Inflammatory macrophage treated with lipopolysaccharide for 4 hours (primary cell): Measurements from ENCODE around the gene SLC39A10.

Source experiments
- DNase-seq: peaks from one replicate; pipeline ENCODE4 v3.0.0-alpha.2; 2020

Gene SLC39A10

GRCh38 chr2:195730912-195731311 is 73.9 kb downstream of the SLC39A10 start:
- no peak for DNase-seq

DNA sequence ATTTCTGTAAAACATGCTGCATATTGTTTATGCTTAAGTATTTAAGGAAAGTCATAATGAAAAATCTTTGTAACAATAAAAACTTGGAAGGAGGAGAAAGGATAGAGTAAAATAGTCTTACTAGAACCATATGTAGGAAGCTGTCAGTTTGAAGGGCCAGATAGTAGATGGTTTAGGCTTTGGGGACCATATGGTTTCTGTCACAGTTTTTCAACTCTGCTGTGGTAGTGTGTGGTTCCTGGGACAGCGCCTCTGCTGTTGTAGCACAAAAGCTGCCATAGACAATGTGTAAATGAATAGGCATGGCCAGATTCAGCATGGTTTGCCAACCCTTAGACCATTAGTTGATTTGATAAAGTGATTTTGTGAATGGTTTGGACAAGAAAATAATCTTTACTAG is 75.5 kb downstream of the SLC39A10 start:
- no peak for DNase-seq

DNA sequence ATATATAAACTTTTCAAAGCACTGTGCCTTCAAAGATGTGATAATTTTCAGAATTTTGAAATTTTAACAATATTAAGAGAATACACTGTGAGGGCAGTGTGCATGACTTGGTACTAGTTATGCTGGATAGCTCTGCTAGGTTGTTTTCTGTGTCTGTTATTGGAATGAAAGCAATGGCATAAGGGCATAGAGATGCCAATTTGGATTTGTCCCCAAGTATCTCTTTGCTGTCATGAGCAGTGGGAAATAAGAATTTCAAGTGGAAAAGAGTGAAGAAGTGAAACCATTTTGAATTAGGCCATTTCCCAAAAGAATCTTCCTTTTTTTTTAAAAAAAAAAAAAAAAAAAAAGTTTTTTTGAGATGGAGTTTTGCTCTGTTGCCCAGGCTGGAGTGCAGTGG is 76.8 kb downstream of the SLC39A10 start:
- no peak for DNase-seq

DNA sequence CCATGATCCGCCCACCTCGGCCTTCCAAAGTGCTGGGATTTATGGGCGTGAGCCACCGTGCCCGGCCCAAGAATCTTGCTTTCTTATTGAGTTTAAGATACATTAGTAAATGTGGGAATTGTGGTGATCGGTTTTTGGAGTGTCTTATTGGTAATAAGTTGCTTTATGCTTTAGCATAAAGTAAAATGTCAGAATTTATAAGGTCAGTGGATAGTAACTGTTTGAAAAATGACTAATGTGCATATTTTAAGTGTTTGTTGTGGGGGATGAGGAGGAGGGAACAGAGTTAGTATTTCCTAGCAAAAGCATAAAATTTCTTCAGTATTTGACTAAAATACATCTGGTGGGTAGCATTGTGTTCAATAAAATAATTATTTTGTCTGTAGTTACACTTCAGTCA is 77.4 kb downstream of the SLC39A10 start:
- DNase-seq, result no peak

DNA sequence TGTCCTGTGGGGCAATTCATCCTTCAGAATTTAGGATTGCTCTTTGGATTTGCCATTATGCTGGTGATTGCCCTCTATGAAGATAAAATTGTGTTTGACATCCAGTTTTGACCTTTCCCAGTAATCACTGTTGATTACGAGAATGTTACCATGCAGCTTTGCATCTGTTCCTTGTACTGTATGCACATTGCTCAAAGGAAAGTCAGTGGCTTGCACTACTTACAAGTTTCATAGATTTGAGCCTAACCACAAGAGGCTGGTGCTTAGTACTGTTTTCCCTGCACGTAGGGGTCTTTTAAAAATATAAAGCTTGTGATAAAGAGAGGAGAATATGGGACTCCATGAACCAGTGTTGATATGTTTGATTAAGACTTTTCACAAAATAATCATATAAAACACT is 77.9 kb downstream of the SLC39A10 start:
- no peak for DNase-seq

DNA sequence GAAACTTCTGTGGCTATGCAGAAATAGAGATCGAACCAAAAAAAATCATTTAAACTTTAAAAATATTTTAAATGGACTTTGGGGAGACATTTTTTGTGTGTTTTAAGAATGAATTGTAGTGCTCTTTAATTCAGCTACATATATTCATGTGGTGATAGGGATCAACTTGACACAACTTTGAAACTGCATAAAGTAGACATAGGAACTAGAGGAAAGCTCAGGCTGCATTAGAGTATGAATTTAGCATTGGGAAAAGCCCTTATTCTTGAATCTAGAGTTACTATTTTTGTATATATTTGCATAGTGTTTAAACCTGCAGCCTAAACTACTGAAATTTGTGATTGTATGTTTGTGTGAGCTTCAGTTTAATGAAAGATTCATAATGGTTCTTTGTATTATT is 78.3 kb downstream of the SLC39A10 start:
- DNase-seq, result no peak

DNA sequence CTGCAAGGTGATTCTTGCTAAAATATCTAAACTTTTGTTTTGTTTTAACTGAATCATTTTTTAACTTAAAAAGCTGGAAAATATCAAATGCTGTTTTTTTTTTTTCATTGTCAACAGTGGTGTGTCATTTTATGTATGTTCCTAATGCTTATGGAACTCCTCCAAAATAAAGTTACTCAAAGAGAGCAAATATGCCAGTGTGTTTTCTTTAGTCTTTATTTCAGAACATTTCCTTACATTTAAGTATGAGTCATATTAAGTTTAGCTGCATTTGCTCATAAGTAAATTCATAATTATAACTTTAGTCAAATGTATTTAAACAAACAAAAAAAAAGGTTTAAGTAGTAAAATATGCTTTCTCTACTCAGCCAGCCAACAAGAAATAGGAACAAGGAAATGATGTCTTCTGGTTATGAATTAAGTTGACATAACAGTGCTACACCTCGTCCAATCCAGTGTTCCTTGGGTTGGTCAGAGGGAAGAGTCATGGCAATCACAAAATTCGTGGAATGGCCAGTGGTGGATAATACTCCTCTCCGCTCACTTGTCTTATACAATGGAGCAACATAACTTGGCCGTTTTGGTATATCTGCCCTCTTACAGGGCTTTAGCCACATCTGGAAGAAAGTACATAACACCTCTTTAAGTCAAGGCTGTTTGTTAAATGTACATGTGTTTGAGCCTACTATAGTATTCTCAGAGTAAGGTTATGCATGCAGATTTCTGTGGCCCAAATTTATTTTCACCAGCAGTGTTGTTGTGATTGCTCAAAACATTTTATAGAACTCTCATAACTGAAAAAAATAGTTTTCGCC is 80.7 kb downstream of the SLC39A10 start:
- no peak for DNase-seq

GRCh38 chr2:195741191-195741590 is 84.2 kb downstream of the SLC39A10 start:
- no peak for DNase-seq

GRCh38 chr2:195756218-195756942 is 99.4 kb downstream of the SLC39A10 start:
- DNase-seq, result no peak

DNA sequence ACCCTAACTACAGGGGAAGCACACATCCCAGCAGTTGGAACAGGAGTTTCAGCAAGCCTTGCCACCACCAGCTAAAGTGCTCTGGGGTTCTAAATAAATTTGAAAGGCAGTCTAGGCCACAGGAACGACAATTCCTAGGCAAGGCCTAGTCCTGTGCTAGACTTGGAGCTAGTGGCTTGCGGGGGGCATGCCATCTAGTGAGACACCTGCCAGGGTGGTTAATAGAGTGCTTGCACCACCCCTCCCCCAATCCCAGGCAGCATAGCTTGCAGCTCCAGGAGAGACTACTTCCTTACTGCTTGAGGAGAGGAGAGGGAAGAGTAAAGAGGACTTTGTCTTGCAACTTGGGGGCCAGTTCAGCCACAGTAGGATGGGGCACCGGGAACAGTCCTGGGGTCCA is 101.8 kb downstream of the SLC39A10 start:
- DNase-seq, result no peak

DNA sequence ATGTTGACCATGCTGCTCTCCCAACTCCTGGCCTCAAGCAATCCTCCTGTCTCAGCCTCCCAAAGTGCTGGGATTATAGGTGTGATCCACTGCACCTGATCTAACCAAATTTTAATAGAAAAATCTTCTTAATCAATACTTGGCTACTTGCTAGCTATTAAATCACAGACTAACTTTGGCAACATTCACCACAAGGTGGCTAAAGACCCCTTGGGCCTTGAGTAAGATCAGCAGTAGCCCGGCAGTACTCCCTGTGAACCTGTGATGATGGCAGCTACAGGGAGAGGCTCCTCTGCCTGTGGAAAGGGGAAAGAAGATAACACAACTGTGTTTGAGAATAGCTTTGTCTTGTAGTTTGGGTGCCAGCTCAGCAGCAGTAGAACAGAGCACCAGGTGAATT is 102.9 kb downstream of the SLC39A10 start:
- DNase-seq, result no peak

GRCh38 chr2:195763866-195764265 is 106.8 kb downstream of the SLC39A10 start:
- DNase-seq, result no peak

DNA sequence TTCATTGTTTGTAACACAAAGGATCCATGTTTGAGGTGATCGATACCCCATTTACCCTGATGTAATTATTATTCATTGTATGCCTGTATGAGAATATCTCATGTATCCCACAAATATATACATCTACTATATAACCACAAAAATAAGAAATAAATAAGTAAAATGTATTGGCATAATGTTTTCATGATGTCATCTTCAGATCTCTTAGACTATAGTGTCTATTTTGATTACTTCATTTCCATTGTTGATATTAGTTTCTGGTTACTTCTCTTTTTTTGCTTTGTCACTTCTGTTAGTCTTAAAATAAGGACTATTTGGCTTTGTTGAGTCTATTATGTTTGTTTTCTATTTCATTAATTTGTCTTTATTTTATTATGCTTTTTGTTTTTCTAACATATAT is 109.7 kb downstream of the SLC39A10 start:
- DNase-seq, result no peak

- no peak for DNase-seq
Measured at GRCh38 chr2:195768431-195768830, 111.4 kb downstream of the SLC39A10 start.

DNA sequence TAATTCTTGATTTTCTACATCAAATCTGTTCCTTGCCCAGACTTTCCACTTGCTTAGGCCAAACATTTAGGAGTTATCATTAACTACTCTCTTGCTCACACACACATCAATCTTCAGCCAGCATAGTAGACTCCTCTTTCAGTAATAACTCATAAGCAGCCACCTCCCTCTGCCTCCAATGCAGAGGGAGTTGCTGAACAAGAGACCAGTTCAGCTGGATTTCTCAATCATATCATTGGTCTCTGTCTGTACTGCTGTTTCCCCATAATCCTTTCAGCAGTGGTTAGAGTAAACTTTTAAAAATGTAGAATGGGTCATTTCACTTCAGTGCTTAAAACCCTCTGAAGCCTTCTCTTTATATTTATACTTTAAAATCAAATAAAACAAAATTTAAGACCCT is 112.9 kb downstream of the SLC39A10 start:
- DNase-seq, result no peak

DNA sequence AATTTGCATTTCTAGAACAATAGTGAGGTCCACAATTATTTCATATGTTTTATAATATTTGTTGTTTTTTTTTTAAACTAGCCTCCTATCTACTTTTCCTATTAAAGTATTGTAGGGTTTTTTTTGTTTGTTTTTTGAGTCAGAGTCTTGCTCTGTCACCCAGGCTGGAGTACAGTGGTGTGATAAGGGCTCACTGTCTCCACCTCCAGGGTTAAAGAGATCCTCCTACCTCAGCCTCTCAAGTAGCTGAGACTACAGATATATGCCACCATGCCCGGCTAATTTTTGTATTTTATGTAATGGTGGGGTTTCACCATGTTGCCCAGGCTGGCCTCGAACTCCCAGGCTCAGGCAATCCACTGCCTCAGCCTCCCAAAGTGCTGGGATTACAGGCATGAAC is 122.5 kb downstream of the SLC39A10 start:
- no peak for DNase-seq

DNA sequence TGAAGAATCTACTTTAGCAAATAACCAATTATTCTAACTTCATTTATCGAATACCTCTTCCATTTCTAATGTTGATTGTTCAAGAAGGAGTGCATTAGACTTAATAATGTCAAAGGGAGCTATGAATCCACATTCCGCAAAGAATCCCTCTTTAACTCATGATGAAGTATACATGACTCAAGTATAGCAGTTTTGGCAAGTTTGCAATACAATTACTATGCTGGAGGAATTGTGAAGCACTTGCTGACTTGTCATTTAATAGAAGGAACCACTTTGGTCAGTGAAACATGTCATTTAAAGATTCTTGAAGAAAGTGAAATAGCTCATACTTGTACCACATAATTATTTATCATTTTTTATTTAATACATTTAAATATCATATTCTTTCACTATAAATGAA is 125.1 kb downstream of the SLC39A10 start:
- no peak for DNase-seq
